ENCODE data around the gene EXOC5.
"Not testable (repeated sequence)": the region's sequence is repeated elsewhere in the genome, so short reads cannot be mapped to it uniquely, and the experiment has no call there.

The EXOC5 gene

DNA sequence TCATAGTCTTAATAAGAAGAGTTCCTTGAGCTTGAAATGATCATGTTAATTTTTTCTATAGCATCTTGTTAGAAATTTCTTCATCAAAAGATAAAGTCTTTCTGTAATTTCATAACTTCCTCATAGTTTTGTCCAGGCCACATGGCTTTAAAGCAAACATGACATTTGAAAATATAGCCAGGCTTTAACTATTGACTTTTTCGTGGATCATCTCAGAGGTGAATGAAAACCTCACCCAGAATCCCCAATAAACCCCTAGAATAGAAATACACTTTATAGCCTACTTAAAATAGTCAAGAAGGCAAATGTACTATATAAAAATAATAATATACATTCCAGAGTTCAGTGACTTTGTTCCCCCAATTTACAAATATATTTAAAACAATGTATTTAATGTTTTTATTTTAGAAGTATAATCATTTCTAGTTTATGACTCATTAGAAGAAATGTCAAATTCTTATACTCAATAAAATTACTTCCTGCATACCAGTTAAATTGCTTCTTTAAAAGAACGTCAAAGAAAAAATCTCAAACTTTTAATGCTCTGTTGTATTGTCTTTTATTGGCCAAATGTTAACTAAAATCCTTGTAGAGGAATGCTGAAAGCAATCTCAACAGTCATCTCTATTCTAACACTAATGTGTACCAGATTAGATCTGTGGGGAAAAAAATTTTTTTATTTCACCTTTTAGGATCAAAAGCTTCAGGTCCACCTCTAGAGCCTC is 21.6 kb downstream of the EXOC5 start:
- DNase-seq = no peak

- no peak for DNase-seq
Observed at GRCh38 chr14:57245941-57246340, 22.8 kb downstream of the EXOC5 start.

DNA sequence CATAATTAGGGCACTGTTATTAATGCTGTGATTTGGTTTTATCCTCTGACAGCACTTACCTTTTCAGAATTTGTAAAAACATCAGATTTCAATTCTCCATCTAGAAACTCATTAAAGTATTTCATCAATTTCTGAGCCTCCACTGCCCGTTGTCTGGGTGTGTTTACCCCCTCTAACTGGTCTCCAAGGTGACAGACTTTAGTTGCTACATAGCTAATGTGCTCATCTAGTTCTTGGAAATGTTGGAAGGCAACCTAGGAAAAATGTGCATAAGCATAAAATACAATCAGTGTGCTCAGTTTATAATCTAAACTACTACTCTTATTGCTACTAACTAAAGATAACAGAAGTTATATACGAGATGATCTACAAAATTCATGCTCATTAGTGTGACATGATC is 24.6 kb downstream of the EXOC5 start:
- DNase-seq = no peak

DNA sequence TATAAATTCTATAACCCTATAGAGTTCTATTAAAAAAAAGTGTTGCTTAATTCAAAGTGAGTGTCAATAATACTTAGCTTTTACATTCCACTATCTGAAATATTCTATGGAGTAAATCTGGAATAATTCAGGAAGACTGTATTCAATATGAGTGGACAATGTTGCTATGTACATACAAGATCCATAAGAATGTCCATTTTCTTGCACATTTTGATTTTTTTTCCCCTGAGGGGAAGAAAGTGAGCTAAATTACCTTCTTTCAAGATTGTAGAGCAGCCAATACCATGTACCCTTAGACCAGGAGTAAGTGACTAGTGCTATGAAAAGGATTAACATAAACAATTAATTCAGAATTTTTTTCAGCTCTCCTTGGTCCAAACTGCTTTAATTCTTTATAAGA is 25.4 kb downstream of the EXOC5 start:
- DNase-seq = no peak

- DNase-seq = not testable (repeated sequence)
Observed at GRCh38 chr14:57240115-57240514, 28.6 kb downstream of the EXOC5 start.

DNA sequence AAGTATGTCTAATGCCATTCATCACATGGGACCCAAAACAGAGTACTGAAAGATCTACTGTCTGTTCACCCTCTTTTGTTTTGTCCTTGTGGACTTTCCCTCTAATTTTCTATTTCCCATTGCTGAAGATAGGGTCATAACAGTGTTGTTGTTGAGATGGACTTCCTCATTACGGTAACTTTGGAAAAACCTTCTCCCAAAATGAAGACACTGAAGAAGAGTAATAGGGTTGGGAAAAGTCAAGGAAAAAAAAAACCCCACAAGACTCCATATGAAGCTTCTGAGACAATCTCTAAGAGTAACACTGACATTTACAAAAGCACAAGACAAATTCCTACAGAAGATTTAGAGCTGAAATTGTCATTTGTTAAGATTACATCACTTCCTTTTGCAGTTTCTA is 36.7 kb downstream of the EXOC5 start:
- no peak for DNase-seq

DNA sequence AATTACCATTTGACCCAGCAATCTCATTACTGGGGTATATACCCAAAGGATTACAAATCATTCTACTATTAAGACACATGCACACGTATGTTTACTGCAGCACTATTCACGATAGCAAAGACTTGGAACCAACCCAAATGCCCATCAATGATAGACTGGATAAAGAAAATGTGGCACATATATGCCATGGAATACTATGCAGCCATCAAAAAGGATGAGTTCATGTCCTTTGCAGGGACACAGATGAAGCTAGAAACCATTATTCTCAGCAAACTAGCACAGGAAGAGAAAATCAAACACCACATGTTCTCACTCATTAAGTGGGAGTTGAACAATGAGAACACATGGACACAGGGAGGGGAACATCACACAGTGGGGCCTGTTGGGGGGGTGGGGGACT is 40.4 kb downstream of the EXOC5 start:
- DNase-seq = not testable (repeated sequence)

GRCh38 chr14:57227083-57227482 is 41.6 kb downstream of the EXOC5 start:
- no peak for DNase-seq

DNA sequence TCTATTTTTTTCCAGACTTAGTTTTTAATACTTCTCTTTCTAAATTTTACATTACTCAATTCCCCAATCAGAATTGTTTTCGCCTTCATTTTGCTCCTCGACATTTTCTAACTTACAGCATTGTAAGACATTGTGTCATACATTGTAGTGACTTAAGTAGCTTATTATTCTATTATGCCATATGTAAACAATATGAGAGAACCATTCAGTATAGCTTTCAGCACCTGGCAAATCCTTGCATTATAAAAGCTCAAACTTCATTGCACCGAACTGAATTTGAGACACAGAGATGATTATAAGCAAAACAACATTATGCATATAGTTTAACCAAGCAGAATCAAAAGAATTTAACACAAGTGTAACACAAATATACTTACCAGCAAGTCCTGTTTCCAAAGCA is 46.8 kb downstream of the EXOC5 start:
- no peak for DNase-seq

DNA sequence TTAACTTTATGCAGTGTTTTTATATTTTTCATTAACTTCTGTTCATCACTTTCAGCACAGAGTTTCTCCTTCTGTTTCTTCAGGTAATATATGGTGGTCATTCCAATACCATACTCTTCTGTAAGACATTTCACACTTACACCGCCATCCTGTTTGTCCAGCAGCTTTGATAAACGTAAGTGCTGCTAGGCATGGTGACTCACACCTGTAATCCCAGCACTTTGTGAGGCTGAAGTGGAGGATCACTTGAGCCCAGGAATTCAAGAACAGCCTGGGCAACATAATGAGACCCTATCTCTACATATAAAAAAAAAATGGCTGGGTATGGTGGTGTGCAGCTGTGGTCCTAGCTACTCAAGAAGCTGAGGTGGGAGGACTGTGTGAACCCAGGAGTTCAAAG is 55.8 kb downstream of the EXOC5 start:
- DNase-seq = no peak

DNA sequence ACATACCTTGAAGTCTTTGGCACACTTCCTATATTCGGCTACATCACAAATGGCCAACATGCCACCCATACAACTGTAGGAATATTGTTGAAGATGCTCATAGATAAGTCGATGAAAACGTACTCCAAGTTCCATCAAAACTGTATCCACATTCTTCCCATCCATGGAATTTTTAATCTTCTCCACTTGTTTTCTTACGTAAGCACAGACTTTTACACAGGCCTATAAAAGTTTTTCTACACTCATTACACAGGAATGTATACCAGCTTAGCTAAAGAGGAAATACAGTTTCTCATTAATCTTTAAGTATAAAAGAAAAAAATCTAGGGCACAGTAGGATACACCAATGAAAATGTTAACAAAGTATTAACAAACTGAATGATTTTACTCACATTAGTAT is 59.1 kb downstream of the EXOC5 start:
- DNase-seq = no peak

DNA sequence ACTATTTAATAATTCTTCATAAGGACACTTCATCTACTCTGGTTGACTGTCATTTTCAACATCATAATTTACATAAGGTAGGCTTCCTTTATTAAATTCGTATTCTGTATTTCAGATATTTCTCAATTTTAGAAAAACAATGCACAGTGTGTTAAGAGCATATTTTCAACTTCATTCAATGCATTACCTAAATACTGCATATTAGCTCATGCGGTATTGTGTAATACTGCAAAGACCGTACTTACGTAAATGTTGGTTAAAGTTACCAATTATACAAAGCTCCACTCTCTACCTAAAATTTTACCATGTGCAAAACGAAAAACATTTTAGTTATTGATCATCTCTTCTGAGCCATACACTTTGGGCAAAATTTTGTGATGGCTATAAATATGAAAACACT is 62.8 kb downstream of the EXOC5 start:
- no peak for DNase-seq

DNA sequence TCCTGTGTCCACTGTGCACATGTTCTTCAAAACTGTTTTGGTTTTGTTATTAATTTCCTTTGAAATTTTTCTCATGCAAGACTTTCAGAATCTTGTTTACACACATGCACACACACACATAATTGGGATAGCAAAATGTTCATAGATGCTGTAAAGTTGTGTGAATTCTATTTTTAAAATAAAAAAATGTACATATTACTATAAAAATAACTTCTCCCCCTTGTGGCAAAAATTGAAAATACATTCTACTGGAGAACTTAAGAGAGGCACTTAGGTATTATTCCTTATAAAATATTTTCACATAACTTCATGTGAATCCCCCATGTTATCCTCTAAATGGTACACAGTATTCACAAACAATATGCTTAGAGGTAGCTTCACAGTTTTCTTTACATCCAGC is 66.0 kb downstream of the EXOC5 start:
- not testable (repeated sequence) for DNase-seq

DNA sequence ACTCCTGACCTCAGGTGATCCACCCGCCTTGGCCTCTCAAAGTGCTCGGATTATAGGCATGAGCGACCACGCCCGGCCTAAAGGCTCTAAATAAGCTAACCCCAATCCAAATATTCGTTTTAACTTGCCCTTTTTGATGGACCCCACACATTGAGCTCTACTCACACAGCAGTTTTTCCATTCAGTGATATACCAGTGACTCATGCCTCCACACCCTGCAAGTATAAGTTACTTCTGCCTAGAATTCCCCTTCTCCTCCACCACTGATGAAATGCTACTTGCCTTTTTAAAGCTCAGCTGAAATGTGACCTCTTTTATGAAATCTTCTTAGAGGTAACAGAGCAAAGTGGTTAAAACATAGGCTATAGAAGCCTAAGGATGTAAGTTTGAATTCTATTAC is 68.8 kb downstream of the EXOC5 start:
- no peak for DNase-seq

- DNase-seq = no peak
Observed at GRCh38 chr14:57189070-57189469, 79.6 kb downstream of the EXOC5 start.

GRCh38 chr14:57182760-57183503 is 85.8 kb downstream of the EXOC5 start:
- no peak for DNase-seq

- DNase-seq = no peak
Observed at GRCh38 chr14:57179273-57179672, 89.4 kb downstream of the EXOC5 start.

DNA sequence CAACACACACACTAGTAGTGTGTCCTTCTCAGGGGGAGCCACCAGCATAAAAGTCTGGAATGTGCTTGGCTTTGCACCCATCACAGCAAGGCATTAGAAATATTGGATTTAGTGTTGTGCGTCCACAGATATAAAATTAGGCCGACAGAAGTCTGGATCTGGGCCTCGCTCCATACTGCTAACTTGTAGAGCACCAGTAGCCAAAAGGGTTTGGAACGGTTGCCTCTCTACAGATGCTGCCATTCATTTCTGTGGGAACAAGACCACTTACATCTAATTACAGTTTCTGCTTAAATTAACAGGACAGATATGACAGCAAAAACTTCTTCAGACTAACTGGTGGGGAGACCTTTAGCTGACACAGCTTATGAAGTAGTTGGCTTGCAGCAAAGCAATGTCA is 94.2 kb downstream of the EXOC5 start:
- DNase-seq = no peak

DNA sequence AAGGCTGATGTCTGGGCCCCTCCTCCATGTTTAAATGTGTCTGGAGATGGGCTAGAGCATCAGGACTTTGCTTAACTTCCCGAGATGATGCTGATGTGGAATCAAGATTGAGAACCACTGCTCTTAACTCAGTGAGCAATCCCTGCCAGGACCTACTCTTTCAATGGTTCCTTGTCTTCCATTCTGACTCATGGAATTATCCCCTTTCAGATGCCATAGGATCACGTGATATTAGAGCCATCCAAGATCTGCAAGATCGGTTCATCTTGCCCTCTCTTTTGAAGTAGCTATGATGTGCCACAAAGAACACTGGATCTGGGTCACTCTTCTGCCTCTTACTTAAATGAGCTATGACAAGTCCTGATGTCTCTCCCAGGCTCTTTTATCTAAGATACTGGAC is 96.8 kb downstream of the EXOC5 start:
- DNase-seq = no peak

DNA sequence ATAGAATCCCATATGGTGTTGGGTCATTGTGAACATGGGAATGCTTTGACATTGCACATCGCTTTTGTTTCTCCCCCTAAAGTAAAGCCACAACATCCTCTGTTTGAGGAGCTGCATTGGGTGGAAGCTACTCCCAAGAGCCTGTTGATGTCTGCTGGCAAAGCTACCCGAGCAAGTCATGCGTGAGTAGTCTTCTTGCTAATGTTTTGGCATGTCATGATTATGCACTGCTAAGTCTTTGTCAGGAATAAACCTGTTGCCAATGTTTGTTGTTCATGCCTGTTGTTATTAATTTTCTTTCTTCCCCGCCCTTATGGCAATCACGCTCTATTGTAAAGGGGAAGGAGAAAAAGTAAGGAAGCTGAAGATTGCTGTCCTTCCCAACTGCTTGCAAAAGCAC is 97.3 kb downstream of the EXOC5 start:
- no peak for DNase-seq

- DNase-seq = no peak
Observed at GRCh38 chr14:57169901-57170300, 98.8 kb downstream of the EXOC5 start.

DNA sequence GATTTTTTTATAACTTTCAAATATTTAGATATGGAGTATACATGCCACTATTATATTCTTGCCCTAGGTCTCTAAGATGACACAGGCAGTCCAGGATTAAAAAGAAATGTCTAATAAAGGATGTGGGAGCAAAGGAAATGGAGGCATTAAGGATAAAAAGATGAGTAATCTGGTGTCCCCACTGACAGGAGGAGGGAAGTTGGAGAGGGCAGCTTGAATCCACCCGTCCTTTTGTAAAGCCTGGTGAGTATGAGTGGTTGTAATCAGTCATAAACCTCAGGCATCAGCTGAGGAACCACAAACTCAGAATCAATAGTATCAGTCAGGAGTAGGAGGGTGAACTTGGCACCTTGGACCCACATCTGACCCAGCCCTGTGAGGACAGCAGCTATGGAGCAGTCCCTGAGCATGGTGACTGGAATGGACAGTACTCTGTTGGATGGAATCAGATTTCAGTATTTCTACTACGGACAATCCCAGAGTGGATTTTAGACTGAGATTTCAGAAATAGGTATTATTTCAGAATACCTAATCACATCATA is 100.5 kb downstream of the EXOC5 start:
- DNase-seq = no peak

DNA sequence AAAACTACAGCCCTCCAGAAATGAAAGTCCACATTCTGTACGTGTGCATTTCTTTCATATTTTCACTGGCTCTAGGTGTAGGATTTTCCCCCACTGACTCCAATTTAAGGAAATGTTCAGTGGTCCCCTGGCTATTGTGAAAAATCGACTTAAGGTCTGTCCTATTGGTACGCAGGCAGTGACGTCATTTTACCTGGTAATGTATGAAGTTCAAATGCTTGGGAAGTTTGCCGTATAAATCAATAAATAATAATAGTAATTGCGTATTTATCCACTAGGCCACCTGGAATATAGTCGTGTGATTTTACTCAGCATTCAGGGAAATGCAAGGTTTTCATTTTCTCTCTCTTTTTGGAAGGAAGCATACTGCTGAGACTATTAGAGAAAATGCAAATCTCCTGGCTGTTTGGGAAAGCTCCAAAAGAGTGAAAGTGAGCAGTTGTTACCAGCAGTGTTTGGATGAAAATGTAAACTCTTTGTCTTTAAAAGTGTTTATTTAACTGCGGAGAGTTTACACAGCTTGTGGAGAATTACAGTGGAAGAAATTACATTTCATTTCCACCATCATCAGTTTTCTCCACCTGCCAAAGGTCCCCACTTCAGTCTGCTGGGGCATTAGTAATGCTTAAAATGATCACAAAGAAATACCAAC is 107.0 kb downstream of the EXOC5 start:
- no peak for DNase-seq

- no peak for DNase-seq
Observed at GRCh38 chr14:57160333-57160732, 108.4 kb downstream of the EXOC5 start.
